ENCODE results near the gene CCDC97.
A peak's percentile ranks its signal among the peaks of the same experiment; 100 is the strongest.

Gene CCDC97

GRCh38 chr19:41305927-41306793, 3.8 kb upstream of the CCDC97 start:
- H3K27ac ChIP-seq = peak overlapping the region; percentile 91
- no peak overlapping the region for H3K4me3 ChIP-seq (ENCODE audit: low read depth in 1 of 2, low read length in 1 of 2)
- no peaks in the 10 kb centered on the region for H3K9me3 ChIP-seq
- H3K27me3 ChIP-seq = no peaks in the 10 kb centered on the region
- TF ChIP-seq, protein P1, sequence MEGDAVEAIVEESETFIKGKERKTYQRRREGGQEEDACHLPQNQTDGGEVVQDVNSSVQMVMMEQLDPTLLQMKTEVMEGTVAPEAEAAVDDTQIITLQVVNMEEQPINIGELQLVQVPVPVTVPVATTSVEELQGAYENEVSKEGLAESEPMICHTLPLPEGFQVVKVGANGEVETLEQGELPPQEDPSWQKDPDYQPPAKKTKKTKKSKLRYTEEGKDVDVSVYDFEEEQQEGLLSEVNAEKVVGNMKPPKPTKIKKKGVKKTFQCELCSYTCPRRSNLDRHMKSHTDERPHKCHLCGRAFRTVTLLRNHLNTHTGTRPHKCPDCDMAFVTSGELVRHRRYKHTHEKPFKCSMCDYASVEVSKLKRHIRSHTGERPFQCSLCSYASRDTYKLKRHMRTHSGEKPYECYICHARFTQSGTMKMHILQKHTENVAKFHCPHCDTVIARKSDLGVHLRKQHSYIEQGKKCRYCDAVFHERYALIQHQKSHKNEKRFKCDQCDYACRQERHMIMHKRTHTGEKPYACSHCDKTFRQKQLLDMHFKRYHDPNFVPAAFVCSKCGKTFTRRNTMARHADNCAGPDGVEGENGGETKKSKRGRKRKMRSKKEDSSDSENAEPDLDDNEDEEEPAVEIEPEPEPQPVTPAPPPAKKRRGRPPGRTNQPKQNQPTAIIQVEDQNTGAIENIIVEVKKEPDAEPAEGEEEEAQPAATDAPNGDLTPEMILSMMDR (IDR thresholded peaks at IDR 0.05) = no peak
- peaks cover 49% of the 10 kb centered on the region for H3K36me3 ChIP-seq
- peaks cover 53 to 59% of the 10 kb centered on the region in 2 experiments for H3K4me1 ChIP-seq (ENCODE audit: control insufficient read depth in 1 of 2, insufficient read depth in 1 of 2, low read depth in 1 of 2, low read length in 1 of 2)

DNA sequence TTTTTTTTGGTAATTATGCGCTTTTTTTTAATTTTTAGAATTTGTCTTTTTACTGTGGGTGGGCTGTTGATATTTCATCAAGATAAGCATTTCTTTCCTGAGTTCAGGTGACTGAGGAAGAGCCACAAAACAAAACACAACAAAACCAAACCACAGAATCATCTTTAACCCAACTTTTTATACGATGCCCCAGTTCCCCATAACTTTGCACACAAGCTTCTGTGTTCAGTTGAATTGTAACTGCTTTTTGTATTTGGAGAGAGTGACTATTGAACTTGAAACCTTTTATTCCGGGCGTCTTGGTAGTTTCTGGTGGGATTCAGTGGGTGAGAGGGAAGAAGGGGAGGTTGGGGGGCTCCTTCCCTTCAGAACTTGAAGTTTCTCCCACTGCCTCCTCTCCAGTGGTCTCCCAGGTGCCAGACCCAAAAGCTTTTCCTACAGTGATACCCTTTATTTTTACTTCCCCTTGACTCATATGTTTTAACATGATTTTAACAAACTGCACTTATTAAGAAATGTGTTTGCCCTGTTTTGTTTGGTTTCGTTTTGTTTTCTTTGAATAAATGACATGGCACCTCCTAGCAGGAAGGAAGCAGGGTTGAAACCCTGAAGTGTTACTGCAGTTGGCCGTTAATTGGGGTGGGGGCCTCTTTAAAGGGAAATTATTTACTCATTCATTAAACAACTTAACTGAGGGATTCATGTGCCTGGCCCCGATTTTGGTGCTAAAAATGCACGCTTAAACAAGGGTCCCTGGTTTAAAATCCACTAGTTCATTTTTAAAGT, 2.7 kb upstream of the CCDC97 start:
- Histone ChIP-seq H3K4me3 (ENCODE audit: low read depth in 1 of 2, low read length in 1 of 2) (peak overlapping the region; percentile 21 to 35), H3K36me3 (peaks cover 45% of the 10 kb centered on the region), H3K4me1 (ENCODE audit: control insufficient read depth in 1 of 2, insufficient read depth in 1 of 2, low read depth in 1 of 2, low read length in 1 of 2) (peaks cover 53 to 62% of the 10 kb centered on the region in 2 experiments), H3K9me3 (no peaks in the 10 kb centered on the region), H3K27me3 (no peaks in the 10 kb centered on the region), H3K27ac (peak overlapping the region; percentile 91)
- TF ChIP-seq, protein P1 (IDR thresholded peaks at IDR 0.05) = no peak

DNA sequence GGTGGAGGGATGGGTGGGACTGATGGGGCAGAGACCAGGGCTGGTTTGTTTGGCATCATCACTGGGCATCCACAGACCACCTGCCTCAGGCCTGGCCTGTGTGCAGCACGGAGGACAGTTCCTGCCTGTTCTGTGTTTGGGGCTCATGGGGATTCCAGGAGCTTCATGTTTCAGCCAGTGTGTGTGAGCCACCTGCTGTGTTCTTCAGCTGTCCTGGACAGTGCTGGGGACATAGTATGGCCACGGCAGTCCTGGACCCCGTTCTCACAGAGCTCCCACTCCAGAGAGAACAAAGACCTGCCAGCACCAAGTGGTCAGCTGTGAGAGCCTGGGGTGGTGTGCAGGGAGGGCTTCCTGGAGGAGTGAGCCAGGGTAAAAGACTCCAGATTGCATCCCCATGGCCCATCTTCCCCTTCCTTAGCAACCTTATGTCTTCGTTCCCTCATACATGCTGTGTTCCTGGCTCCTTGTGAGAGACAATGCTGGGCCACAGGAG, 2.0 kb upstream of the CCDC97 start:
- Histone ChIP-seq H3K4me3 (ENCODE audit: low read depth in 1 of 2, low read length in 1 of 2) (peak overlapping the region; percentile 35 to 98), H3K4me1 (ENCODE audit: control insufficient read depth in 1 of 2, insufficient read depth in 1 of 2, low read depth in 1 of 2, low read length in 1 of 2) (peaks cover 46 to 55% of the 10 kb centered on the region in 2 experiments), H3K27ac (peak overlapping the region; percentile 91), H3K27me3 (no peaks in the 10 kb centered on the region), H3K36me3 (peaks cover 48% of the 10 kb centered on the region), H3K9me3 (no peaks in the 10 kb centered on the region)
- TF ChIP-seq, protein P1 (IDR thresholded peaks at IDR 0.05) = no peak

DNA sequence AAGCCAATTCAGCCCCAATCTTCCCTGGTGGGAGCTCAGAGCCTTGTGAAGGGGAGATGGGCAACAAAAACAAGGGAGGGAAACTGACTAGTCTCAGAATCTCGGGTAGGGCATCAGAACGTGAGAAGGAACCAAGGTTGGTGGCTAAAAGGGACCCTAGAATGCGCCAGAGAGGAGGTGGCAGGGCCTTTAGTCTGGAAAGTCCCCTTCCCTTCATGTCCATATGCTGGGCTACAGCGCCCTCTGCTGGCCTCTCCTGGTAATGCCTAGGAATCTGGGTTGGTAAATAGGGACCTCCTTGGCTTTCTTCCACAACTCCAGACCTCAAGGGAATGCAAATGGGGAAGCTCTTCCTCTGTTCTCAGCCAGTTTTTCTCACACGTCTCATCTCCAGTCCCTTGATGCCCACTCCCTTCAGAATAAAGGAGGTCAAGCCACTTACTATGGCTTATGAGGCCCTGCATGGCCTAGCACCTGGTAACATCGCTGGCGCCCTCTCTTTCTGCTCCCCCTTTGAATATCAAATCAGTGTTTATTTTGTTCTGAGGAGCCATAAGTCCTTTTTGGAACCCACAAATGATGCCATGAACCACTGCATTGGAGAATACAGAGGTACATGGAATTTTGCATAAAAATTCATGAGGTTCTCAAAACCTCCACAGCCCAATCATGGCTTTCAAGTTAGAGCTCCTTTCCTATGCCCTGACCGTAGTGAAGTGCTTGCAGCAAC, 1.4 kb upstream of the CCDC97 start:
- Histone ChIP-seq H3K4me1 (ENCODE audit: control insufficient read depth in 1 of 2, insufficient read depth in 1 of 2, low read depth in 1 of 2, low read length in 1 of 2) (peaks cover 45 to 53% of the 10 kb centered on the region in 2 experiments), H3K9me3 (no peaks in the 10 kb centered on the region), H3K27me3 (no peaks in the 10 kb centered on the region), H3K36me3 (peaks cover 48% of the 10 kb centered on the region), H3K27ac (peak overlapping the region; percentile 91), H3K4me3 (ENCODE audit: low read depth in 1 of 2, low read length in 1 of 2) (peak overlapping the region; percentile 35 to 98)
- TF ChIP-seq, protein P1 (IDR thresholded peaks at IDR 0.05) = peak; percentile 94
